Chondrocyte (in vitro differentiated cells): Measurements from ENCODE around the gene ARL4D. TPM values are rescaled to one million over a fixed set of nuclear protein-coding genes. Genes with fewer than 3 reads are reported as not detected.

Source experiments
- DNase-seq: peaks from one replicate; pipeline ENCODE4 v3.0.0; 2021; ENCODE audit warnings: mixed read lengths, low spot score
- H3K27ac Mint-ChIP-seq: one replicate; pipeline ENCODE4 v1.8.0; 2021; ENCODE audit warnings: mild to moderate bottlenecking, moderate library complexity, mixed read lengths; ENCODE audit not compliant: unreplicated experiment
- H3K27me3 Mint-ChIP-seq: 2 replicates; pipeline ENCODE4 v1.8.0; 2021; ENCODE audit warnings: low read depth, mixed read lengths
- H3K36me3 Mint-ChIP-seq: 2 replicates; pipeline ENCODE4 v1.8.0; 2021; ENCODE audit warnings: low read depth, mixed read lengths
- H3K4me1 Mint-ChIP-seq: 2 replicates; pipeline ENCODE4 v1.8.0; 2021; ENCODE audit warnings: low read depth, mild to moderate bottlenecking, mixed read lengths
- H3K4me3 Mint-ChIP-seq: one replicate; pipeline ENCODE4 v1.8.0; 2021; ENCODE audit warnings: mild to moderate bottlenecking, moderate library complexity, mixed read lengths; ENCODE audit not compliant: unreplicated experiment
- H3K9me3 Mint-ChIP-seq: 2 replicates; pipeline ENCODE4 v1.8.0; 2021; ENCODE audit warnings: low read depth, mixed read lengths
- total RNA-seq: library from RNA; stranded (reverse); gene quantifications from 3 replicates; pipeline ENCODE4 v1.2.1, GENCODE V29; 2021
- TF ChIP-seq, protein P1 (sequence below): fragments of 200-600 bp; sonication (generic); IDR thresholded peaks from 2 replicates; pipeline ENCODE4 v1.5.0; 2021; ENCODE audit warnings: antibody characterized with exemption, mild to moderate bottlenecking, moderate library complexity

Gene ARL4D
- total RNA-seq, 1 donor from 2014 or later = 37.5 TPM

DNA sequence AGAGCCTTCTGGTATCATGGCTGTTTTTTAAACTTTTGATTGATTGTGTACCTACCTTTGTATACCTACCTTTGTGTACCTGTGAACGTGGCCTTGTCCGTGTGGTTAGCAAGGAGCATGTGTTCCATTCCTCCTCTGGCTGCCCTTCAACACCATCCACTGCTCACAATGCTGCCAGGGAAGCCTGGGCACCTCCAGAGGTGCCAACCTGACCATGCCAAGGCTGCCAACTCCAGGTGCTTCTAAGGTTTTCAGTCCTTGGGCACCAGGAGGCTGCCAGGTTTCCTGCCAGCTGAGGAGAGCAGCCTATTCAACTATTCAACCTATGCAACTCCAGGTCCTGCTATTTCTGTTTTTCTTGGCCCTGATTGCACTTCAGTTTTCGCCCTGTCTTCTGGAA, 17.6 kb upstream of the ARL4D start:
- Mint-ChIP-seq H3K27ac (no peak overlapping the region), H3K27me3 (no peaks in the 10 kb centered on the region), H3K36me3 (no peaks in the 10 kb centered on the region), H3K4me1 (no peaks in the 10 kb centered on the region), H3K9me3 (peaks cover 10% of the 10 kb centered on the region), H3K4me3 (no peak overlapping the region)
- no peak for DNase-seq
- TF ChIP-seq, protein P1, sequence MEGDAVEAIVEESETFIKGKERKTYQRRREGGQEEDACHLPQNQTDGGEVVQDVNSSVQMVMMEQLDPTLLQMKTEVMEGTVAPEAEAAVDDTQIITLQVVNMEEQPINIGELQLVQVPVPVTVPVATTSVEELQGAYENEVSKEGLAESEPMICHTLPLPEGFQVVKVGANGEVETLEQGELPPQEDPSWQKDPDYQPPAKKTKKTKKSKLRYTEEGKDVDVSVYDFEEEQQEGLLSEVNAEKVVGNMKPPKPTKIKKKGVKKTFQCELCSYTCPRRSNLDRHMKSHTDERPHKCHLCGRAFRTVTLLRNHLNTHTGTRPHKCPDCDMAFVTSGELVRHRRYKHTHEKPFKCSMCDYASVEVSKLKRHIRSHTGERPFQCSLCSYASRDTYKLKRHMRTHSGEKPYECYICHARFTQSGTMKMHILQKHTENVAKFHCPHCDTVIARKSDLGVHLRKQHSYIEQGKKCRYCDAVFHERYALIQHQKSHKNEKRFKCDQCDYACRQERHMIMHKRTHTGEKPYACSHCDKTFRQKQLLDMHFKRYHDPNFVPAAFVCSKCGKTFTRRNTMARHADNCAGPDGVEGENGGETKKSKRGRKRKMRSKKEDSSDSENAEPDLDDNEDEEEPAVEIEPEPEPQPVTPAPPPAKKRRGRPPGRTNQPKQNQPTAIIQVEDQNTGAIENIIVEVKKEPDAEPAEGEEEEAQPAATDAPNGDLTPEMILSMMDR = no peak

DNA sequence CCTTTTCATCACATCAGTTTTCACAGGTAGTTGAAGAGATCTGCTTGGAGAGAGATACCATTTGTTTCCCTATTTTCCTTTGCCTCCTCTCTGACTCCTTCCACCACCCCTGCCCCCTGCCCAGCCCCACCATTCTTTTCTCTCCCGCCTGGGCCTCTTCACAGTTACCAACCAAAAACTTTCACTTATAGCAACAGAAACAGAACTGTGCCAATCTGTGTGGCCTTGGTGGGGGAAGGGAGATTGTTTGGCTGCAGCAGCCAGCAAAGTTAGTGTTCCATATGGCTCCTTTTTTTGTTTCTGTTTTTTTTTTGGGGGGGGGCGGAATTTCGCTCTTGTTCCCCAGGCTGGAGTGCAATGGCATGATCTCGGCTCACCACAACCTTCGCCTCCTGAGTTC, 17.2 kb upstream of the ARL4D start:
- H3K9me3 Mint-ChIP-seq = peaks cover 10% of the 10 kb centered on the region

DNA sequence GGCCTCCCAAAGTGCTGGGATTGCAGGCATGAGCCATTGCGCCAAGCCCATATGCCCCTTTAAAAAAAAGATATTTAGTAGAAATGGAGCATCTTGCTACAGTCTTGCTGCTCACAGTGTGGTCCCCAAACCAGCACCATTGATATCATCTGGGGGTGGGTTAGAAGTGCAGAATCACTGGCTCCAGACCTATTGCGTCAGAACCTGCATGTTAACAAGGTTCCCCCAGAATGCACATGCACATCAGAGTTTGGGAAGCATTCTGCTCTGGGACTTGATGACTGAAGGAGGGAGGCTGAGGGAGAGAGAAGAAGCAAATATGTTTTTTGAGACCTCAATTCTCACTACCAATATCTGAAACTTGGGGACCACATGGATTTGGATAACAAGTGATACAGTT, 16.0 kb upstream of the ARL4D start:
- H3K27me3 Mint-ChIP-seq = no peaks in the 10 kb centered on the region

More for the DNA sequence above, 17.2 kb upstream of the ARL4D start:
- TF ChIP-seq, protein P1 = no peak
- no peaks in the 10 kb centered on the region for H3K4me1 Mint-ChIP-seq
- no peak for DNase-seq
- no peaks in the 10 kb centered on the region for H3K27me3 Mint-ChIP-seq
- no peaks in the 10 kb centered on the region for H3K36me3 Mint-ChIP-seq
- no peak overlapping the region for H3K27ac Mint-ChIP-seq
- no peak overlapping the region for H3K4me3 Mint-ChIP-seq

DNA sequence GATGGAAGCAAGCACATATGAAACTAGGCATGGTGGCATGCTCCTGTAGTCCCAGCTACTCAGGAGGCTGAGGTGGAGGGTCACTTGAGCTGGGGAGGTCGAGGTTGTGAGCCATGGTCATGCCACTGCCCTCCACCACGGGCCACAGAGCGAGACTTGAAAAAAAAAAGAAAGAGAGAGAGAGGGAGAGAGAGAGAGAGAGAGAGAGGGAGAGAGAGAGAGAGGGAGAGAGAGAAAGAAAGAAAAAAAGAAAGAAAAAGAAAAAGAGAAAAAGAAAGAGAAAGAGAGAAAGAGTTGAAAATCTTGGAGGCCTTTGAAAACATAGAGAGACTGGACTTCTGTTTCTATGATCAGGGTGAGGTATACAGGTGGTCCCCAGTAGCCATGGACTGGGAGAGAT, 15.4 kb upstream of the ARL4D start:
- TF ChIP-seq, protein P1 = no peak
- no peak overlapping the region for H3K4me3 Mint-ChIP-seq
- H3K4me1 Mint-ChIP-seq = peaks cover 5% of the 10 kb centered on the region
- no peaks in the 10 kb centered on the region for H3K27me3 Mint-ChIP-seq
- no peak for DNase-seq
- no peaks in the 10 kb centered on the region for H3K36me3 Mint-ChIP-seq
- peaks cover 10% of the 10 kb centered on the region for H3K9me3 Mint-ChIP-seq
- H3K27ac Mint-ChIP-seq = no peak overlapping the region

More for the DNA sequence above, 16.0 kb upstream of the ARL4D start:
- TF ChIP-seq, protein P1 = no peak
- Mint-ChIP-seq H3K27ac (no peak overlapping the region), H3K36me3 (no peaks in the 10 kb centered on the region), H3K9me3 (peaks cover 10% of the 10 kb centered on the region), H3K4me1 (peaks cover 5% of the 10 kb centered on the region), H3K4me3 (no peak overlapping the region)
- DNase-seq = no peak

DNA sequence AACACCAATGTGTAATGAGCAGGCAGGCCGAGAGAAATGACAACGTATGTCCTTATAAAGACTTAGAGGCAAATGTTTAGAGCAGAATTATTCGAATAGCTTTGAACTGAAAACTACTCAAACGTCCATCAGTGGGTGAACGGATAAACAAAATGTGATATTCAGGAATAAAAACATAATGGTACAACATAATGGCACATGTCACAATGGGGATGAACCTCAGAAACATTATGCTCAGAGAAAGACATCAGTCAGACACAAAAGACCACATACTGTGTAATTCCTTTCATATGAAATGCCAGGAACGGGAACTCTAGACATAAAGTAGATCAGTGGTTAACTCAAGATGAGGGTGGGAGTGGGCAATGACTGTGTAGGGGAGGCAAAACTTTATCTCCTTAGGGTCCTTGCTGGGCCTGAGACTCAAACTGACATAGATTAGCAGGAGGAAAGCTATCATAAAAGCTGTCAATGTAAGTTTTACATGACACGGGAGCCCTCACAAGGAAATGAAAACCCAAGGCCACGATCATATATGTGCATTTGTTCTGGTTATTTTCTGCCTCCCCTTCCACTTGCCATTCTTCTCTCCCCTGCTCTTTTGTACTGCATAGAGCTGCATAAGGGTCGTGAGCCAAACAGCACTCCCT, 14.8 kb upstream of the ARL4D start:
- H3K36me3 Mint-ChIP-seq = no peaks in the 10 kb centered on the region
- H3K9me3 Mint-ChIP-seq = peaks cover 10% of the 10 kb centered on the region
- no peak overlapping the region for H3K4me3 Mint-ChIP-seq
- TF ChIP-seq, protein P1 = no peak
- no peak for DNase-seq
- peaks cover 8% of the 10 kb centered on the region for H3K4me1 Mint-ChIP-seq
- no peaks in the 10 kb centered on the region for H3K27me3 Mint-ChIP-seq
- H3K27ac Mint-ChIP-seq = no peak overlapping the region
